GM20431 (cell line): Measurements from ENCODE around the gene TARS3.
"Not testable (repeated sequence)": the region's sequence is repeated elsewhere in the genome, so short reads cannot be mapped to it uniquely, and the experiment has no call there.

Experiments used
- in situ Hi-C: fragments of 300-500 bp; cut with MseI, MboI; formaldehyde crosslinking; loops from one replicate; pipeline ENCODE4 v1.15.0; 2020; ENCODE audit warnings: low sequenced_read_pairs; ENCODE audit not compliant: unreplicated experiment

Gene TARS3

DNA sequence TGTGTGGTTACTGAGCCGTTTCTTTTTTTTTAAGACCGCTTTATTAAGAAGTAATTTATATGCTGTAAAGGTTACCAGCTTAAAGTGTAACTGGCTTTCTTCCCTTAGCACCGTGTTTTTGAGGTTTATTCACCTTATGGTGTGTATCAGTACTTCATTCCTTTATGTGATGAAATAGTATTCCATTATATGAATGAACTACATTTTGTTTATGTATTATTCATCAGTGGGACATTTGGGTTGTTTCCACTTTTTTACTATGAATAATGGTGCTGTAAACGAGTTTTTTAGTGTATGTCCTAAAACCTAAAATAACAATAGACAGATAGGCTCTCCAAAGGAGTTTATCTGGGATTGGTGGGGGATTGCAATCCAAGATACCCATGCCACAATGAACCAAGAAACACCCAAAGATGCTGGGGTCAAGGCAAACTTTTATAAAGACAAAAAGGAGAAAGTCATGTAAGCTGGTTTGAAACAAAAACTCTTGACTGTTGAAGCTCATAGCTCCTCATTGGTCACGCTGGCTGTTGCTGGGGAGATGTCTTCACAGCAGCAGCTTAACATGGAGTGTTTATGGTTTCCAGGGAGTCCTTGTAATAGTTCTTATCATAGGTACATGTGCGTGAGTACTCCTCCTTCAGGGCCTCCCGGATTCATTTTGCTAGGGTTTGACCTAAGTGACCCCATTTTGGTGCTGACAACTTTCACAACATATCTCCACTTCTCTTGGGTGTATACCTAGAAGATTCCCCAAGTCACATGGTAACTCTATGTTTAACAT is 88.1 kb downstream of the TARS3 start:
- in situ Hi-C loops: no loop called here

DNA sequence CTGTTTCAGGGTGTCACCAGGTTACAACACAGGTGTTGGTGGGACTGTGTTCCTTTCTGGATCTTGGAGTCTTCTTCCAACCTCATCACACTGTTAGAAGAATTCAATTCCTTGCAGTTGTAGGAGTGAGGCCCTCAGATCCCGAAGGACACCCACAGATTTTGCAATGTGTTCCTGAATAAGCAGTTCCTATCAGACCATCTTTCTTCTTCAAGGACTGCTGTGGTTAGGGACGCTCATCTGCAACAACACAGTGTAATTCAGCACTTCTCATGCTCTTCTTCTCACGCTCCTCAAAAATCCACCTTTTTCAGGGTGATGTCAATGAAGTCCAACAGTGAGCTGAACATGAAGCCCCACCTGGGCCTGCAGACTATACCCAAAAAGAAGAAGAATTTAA is 90.9 kb downstream of the TARS3 start:
- in situ Hi-C loops: no loop called here

GRCh38 chr15:101626729-101627128 is 97.5 kb downstream of the TARS3 start:
- in situ Hi-C loops: not testable (repeated sequence)

GRCh38 chr15:101625980-101626379 is 98.3 kb downstream of the TARS3 start:
- in situ Hi-C loops: no loop called here

DNA sequence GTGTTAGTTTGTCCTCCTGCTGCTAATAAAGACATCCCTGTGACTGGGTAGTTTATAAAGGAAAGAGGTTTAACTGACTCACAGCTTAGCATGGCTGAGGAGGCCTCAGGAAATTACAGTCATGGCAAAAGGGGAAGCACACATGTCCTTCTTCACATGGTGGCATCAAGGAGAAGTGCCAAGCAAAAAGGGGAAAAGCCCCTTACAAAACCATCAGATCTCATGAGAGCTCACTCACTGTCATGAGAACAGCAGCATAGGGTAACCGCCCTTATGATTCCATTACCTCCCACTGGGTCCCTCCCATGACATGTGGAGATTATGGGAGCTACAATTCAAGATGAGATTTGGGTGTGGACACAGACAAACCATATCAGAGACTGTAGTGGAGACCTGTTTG is 99.1 kb downstream of the TARS3 start:
- in situ Hi-C loops: no loop called here

DNA sequence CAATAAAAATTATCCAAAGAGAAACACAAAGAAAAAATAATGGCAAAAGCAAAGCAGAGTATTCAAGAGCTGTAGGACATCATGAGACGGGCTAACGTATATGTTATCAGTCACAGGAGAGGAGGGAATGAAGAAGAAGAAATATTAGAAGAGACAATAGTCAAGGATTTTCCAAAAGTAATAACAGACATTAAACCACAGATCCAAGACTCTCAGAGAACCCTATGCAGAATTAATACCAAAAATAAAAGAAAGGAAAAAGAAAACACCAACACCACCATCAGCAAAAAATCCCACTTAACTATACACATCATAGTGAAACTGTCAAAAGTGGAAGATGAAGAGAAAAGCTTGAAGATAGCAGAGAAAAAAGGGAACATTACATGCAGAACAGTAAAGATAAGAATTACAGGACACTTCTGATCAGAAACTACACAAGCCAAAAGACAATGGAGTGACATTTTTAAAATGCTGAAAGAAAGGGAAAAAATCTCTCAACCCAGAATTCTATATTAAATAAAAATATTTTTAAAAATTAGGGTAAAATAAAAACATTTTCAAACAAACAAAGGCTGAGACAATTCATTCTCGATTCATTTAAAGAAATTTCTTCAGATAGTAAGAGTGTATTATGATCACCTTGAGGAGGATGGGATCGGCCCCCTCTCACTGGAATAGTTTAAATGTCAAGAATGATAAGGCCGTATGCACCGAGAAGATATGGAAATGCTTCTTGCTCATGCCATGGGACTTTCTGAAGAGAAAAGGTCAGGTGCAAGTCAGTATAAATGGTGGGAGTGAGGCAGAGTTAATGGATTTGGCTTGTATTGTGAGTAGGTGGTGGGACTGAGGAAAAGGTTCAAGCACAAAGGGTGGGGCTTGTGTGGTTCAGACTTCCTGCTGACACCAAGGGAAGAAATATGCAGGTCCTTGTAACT is 100.6 kb downstream of the TARS3 start:
- in situ Hi-C loops: no loop called here

DNA sequence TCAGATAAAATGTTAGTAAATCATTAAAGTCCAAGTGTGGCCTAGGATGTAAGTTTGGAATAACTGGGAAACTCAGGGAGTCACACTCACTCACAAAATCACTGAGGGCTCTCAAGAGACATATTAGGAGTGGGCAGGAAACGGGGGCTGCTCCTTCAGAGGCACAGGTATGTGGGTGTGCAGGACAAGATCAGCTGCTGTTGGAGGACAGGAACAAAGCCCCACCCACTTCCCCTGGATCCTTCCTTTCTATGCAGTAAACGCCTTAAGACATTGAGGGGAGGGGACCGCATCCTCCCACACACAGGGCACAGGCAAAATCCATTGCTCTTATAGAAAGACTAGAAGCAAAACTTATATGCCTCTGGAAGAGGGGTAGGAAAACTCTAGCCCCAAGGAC is 102.3 kb downstream of the TARS3 start:
- in situ Hi-C loops: no loop called here

GRCh38 chr15:101620671-101621070 is 103.6 kb downstream of the TARS3 start:
- in situ Hi-C loops: no loop called here

- in situ Hi-C loops: no loop called here
Measured at GRCh38 chr15:101619615-101619865, 104.7 kb downstream of the TARS3 start.

- in situ Hi-C loops: no loop called here
Measured at GRCh38 chr15:101618851-101619614, 105.2 kb downstream of the TARS3 start.

GRCh38 chr15:101618076-101618475 is 106.2 kb downstream of the TARS3 start:
- in situ Hi-C loops: no loop called here

DNA sequence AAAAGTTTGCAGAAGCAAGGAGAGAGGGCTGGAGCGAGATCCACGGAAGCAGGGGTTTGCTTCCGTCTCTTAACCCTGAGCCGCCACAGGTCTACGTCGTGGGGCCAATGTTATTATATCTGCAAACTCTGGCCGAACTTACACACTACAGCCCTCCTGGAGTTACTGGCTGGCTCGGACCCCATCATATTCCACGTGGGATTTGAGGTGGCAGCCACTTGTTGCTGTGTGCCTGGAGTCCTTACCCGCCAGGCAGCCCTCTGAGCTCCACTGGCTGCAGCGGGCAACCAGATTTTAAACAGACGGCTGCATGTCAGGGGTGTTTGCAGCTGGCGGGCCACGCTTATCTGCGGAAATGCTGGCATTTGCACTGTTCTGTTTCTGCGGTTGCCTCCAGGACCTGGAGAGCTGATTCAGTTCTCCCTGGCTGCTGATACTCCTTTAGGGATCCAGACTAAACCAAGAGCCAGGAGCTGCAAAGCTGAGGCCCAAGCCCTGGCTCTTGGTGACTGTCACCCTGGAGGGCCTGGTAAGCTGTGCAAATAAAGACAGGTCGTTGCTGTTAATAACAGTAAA is 106.8 kb downstream of the TARS3 start:
- in situ Hi-C loops: no loop called here

DNA sequence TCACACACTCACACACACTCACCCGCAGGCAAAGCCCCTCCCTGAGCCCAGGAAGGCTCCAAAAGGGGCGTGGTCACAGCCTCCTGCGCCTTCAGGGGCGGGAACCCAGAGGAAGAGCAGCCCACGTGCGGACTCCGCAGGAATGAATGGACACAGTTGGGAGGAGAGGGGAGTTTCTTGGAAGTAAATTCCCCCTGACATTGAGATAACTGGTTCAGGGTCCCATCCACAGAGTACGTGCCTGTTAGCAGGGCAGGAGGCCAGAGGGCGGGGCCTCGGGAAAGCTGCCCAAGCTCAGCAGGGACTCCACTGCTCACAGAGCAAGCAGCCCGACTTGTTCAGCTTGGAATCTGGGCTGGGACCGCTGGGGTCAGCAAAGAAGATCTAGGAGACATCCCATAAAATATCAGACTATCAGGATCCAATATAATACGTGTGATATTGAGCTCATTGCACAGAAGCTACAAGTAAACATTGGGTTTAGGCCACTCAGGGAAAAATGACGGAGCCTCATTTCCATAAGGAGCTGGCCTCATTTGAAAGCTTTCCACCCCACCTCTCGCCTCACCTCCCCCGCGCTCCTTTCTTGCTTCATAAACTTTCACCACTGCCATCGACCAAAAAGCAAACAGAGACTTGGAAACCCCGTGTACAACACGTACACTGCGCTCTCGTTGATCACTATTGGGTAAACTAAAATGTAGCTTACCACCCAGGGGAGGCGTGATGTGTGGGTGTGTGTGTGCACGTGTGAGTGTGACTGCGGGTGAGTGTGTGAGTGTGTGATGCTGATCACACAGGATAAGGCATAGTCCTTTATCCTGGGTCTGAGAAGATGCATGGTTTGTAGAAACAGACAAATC is 108.1 kb downstream of the TARS3 start:
- in situ Hi-C loops: no loop called here

DNA sequence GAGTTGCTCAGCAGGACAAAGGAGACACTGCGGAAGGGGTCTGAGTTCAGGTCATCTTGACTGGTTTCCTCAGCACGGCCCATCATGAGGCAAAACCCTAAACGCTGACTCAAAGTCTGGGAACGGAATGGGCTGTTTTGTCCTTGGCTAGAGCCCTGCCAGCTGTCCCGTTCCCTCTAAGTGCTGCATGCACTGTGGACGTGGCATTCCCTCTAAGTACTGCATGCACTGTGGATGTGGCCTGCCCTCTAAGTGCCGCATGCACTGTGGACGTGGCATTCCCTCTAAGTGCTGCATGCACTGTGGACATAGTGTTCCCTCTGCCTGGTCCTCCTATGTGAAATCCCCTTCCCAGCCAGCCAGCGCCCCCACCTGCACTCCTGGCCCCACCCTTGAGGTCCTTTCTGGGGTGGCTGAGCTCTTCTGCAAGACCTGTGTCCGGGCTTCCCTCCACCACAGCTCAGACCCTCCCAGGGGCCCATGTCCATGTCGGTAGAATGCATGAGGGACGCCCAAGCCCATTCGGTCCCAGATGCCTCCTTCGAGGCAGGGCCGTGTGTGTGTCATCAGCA is 108.8 kb downstream of the TARS3 start:
- in situ Hi-C loops: no loop called here

DNA sequence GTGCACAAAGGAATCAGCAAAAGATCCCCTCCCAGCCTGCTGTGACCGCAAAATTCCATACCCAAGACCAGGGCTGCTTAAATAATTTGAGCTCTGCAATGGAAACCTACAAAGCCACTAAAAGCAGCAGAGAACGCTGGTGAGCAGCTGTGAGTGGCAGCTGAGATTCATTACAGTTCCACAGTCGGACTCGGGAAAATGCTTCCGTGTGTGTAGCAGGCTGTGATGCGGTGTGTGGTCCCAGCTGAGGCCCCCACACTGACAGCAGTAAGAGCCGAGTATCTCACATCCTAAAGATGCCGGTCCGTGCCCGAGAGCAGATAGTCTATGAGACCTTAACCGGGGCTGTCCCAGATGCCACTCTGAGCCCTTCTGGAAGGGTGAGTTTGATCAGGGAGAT is 109.5 kb downstream of the TARS3 start:
- in situ Hi-C loops: no loop called here

DNA sequence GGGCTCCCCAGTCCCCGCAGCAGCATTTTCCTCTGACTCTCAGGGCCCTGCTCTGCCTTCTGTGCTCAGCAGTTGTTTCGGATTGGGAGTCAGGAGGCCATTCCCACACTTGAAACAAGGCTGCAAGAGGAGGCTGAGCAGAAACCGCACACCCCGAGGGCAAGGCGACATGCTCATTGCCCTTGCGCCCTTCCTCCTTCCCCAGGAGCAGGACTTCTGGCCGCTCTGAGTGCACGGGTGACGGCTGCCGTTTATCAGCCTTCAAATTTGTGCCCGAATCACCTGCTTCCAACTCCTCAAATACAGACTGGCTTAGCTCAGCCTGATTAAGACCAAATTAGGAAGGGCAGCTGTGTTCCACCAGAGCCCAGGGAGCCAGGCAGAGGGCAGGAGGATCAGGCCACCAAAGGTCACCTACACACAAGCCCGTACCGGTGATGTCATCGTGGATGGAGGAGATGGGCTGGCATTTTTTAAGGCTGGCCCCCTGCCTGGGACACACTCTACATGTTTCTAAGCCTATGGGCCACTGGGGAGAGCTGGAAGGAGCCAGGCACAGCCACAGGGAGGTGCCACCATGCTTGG is 110.2 kb downstream of the TARS3 start:
- in situ Hi-C loops: no loop called here

GRCh38 chr15:101613130-101614000 is 110.9 kb downstream of the TARS3 start:
- in situ Hi-C loops: no loop called here

GRCh38 chr15:101612676-101613075 is 111.6 kb downstream of the TARS3 start:
- in situ Hi-C loops: no loop called here
